Trophoblast cell (in vitro differentiated cells and primary cell): Measurements from ENCODE around the gene TSPAN4.

Source experiments
- DNase-seq, 2 donors: peaks; one replicate each; pipeline ENCODE4 v3.0.0-alpha.2; 2016
- H2AFZ ChIP-seq: 2 replicates; pipeline ENCODE4 v1.6.1; 2013; ENCODE audit warnings: low read length, moderate library complexity, mild to moderate bottlenecking; ENCODE audit not compliant: insufficient read depth, poor library complexity
- H2AK5ac ChIP-seq: 2 replicates; pipeline ENCODE4 v1.6.1; 2013; ENCODE audit warnings: mild to moderate bottlenecking, low read length
- H2BK120ac ChIP-seq: 2 replicates; pipeline ENCODE4 v1.6.1; 2013; ENCODE audit warnings: low read length, mild to moderate bottlenecking, moderate library complexity; ENCODE audit not compliant: insufficient read depth, poor library complexity
- H2BK12ac ChIP-seq: 2 replicates; pipeline ENCODE4 v1.6.1; 2013; ENCODE audit warnings: mild to moderate bottlenecking, low read length, moderate library complexity
- H2BK5ac ChIP-seq: 2 replicates; pipeline ENCODE4 v1.6.1; 2013; ENCODE audit warnings: low read length, low read depth, moderate library complexity, mild to moderate bottlenecking; ENCODE audit not compliant: poor library complexity
- H3K14ac ChIP-seq: 2 replicates; pipeline ENCODE4 v1.6.1; 2013; ENCODE audit warnings: mild to moderate bottlenecking, low read length
- H3K18ac ChIP-seq: 2 replicates; pipeline ENCODE4 v1.6.1; 2013; ENCODE audit warnings: mild to moderate bottlenecking, low read length
- H3K23ac ChIP-seq: 2 replicates; pipeline ENCODE4 v1.6.1; 2013; ENCODE audit warnings: low read length
- H3K27ac ChIP-seq: 2 replicates; pipeline ENCODE4 v1.5.1; 2013; ENCODE audit warnings: low read depth, mild to moderate bottlenecking, inconsistent platforms, low read length, moderate library complexity
- H3K27me3 ChIP-seq: 2 replicates; pipeline ENCODE4 v1.6.1; 2013; ENCODE audit warnings: inconsistent platforms, mild to moderate bottlenecking, low read length, moderate library complexity; ENCODE audit not compliant: insufficient read depth
- H3K36me3 ChIP-seq, 2 experiments: 1 replicate in 1 of 2; 2 replicates in 1 of 2; pipeline ENCODE4 v1.6.1; 2013; ENCODE audit warnings: low read length in 2 of 2, mild to moderate bottlenecking in 2 of 2, moderate library complexity in 1 of 2; ENCODE audit not compliant: insufficient read depth in 2 of 2, control insufficient read depth in 1 of 2
- H3K4ac ChIP-seq: 2 replicates; pipeline ENCODE4 v1.6.1; 2013; ENCODE audit warnings: low read depth, mild to moderate bottlenecking, low read length, moderate library complexity
- H3K4me1 ChIP-seq, 2 experiments: 1 replicate in 1 of 2; 2 replicates in 1 of 2; pipeline ENCODE4 v1.6.1; 2013; ENCODE audit warnings: low read length in 2 of 2, mild to moderate bottlenecking in 2 of 2, moderate library complexity in 1 of 2; ENCODE audit not compliant: insufficient read depth in 2 of 2, control insufficient read depth in 1 of 2
- H3K4me2 ChIP-seq: 2 replicates; pipeline ENCODE4 v1.6.1; 2013; ENCODE audit warnings: inconsistent platforms, mild to moderate bottlenecking, low read length, moderate library complexity
- H3K4me3 ChIP-seq: 2 replicates; pipeline ENCODE4 v1.5.1; 2013; ENCODE audit warnings: mild to moderate bottlenecking, low read depth, low read length, inconsistent platforms
- H3K79me1 ChIP-seq: one replicate; pipeline ENCODE4 v1.6.1; 2013; ENCODE audit warnings: low read length
- H3K79me2 ChIP-seq: 2 replicates; pipeline ENCODE4 v1.6.1; 2013; ENCODE audit warnings: low read length, mild to moderate bottlenecking; ENCODE audit not compliant: control insufficient read depth, insufficient read depth, poor library complexity
- H3K9ac ChIP-seq: 2 replicates; pipeline ENCODE4 v1.6.1; 2013; ENCODE audit warnings: mild to moderate bottlenecking, low read length
- H3K9me3 ChIP-seq: 2 replicates; pipeline ENCODE4 v1.6.1; 2013; ENCODE audit warnings: low read depth, mild to moderate bottlenecking, control low read depth, inconsistent platforms, low read length; ENCODE audit not compliant: insufficient read depth
- H4K12ac ChIP-seq: 2 replicates; pipeline ENCODE4 v1.6.1; 2013; ENCODE audit warnings: low read depth, mild to moderate bottlenecking, low read length, moderate library complexity
- H4K8ac ChIP-seq: 2 replicates; pipeline ENCODE4 v1.6.1; 2013; ENCODE audit warnings: low read depth, mild to moderate bottlenecking, low read length, moderate library complexity
- H4K91ac ChIP-seq: one replicate; pipeline ENCODE4 v1.6.1; 2013; ENCODE audit warnings: low read depth, mild to moderate bottlenecking, low read length, moderate library complexity
- WGBS: extraction: QIAGEN DNeasy Blood & Tissue Kit; methylation state at CpG from one replicate; pipeline ENCODE4 v1.1.7; 2013; ENCODE audit warnings: missing lambda C conversion rate; ENCODE audit not compliant: insufficient read length, insufficient coverage; ENCODE audit errors: extremely low coverage; 5-methylcytosine and 5-hydroxymethylcytosine counted together

The TSPAN4 gene

DNA sequence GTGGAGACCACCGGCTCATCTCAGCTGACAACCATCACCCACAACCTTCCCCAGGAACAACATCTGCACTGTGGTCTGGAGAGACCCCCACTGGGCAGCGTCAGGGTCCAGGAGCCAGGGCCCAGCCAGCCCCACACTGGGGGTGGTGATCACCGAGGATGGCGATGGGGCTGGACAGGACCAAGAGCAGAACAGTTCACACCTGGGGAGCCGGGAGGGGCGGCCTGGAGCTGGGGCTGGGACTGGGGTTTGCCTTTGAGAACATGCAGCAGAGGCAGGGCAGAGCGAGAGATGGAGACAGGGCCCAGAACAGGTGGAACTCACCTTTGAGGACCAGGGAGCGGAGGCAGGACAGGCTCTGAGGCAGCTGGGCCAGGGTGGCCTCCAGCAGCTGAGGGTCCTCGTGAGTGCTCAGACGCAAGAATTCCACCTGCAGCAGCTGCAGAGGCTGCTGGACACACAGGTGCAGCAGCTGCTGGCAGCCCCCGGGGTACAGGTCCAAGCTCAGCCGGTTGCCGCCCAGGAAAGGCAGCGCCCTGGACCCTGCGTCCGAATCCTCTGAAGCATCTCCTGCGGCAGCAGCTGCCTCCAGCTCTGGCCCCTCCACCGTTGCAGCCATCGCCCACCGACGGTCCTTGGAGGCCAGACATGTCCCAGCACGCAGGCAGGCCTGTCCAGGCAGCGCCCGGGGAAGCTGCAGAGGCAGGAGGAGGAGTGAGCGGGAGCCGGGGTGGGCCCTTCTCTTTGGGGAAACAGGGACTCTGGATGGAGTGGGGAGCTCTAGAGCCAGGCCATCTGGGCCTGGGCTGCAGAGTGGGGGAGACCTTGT, 38.7 kb upstream of the TSPAN4 start:
- peak overlapping the region; percentile 76 for H3K4me2 ChIP-seq
- H3K18ac ChIP-seq = peak overlapping the region; percentile 78
- no peak overlapping the region for H3K4me3 ChIP-seq
- peak overlapping the region; percentile 82 for H2AK5ac ChIP-seq
- peaks cover 5% of the 10 kb centered on the region for H3K9me3 ChIP-seq
- peak overlapping the region; percentile 80 for H4K8ac ChIP-seq
- H3K36me3 ChIP-seq = peaks cover 41 to 44% of the 10 kb centered on the region in 2 experiments
- DNase-seq = no peak
- peaks cover 18% of the 10 kb centered on the region for H3K79me1 ChIP-seq
- peak overlapping the region; percentile 57 for H4K12ac ChIP-seq
- H3K4me1 ChIP-seq = peaks cover 17% of the 10 kb centered on the region in 2 experiments
- peak overlapping the region; percentile 7 for H2BK12ac ChIP-seq
- H3K27me3 ChIP-seq = no peaks in the 10 kb centered on the region
- peak overlapping the region; percentile 87 for H4K91ac ChIP-seq
- H3K4ac ChIP-seq = peak overlapping the region; percentile 7
- H3K27ac ChIP-seq = peak overlapping the region; percentile 8
- no peak overlapping the region for H3K9ac ChIP-seq
- peak overlapping the region; percentile 26 for H2BK120ac ChIP-seq
- no peak overlapping the region for H2BK5ac ChIP-seq
- peak overlapping the region; percentile 72 for H3K14ac ChIP-seq
- WGBS = no CpG with 5 or more reads among the region's 26 CpGs
- H3K23ac ChIP-seq = no peak overlapping the region
- peaks cover 9% of the 10 kb centered on the region for H3K79me2 ChIP-seq
- peak overlapping the region; percentile 17 for H2AFZ ChIP-seq

DNA sequence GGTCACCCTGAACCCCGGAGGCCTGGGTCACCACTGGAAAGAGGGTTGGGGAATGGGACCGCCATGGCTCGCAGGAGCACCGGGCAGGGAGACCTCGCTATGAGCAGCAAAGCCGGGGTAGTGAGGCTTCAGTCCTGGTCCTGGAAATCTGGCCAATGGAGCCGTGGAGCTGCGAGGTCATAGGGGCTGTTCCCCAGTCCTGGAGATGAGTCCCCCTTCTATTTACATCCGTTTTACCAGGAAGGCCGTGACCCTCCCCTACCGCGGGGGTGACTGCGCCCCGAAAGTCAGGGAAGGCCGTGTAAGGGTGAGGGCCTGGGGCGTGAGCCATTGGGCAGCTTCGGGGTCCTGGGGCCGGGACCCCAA, 38.1 kb upstream of the TSPAN4 start:
- peak overlapping the region; percentile 48 for H2BK5ac ChIP-seq
- H3K4me3 ChIP-seq = peak overlapping the region; percentile 65
- H3K27ac ChIP-seq = no peak overlapping the region
- H3K4me1 ChIP-seq = peaks cover 17% of the 10 kb centered on the region in 2 experiments
- peaks cover 5% of the 10 kb centered on the region for H3K9me3 ChIP-seq
- no peak overlapping the region for H3K23ac ChIP-seq
- peaks cover 23% of the 10 kb centered on the region for H3K79me1 ChIP-seq
- H3K9ac ChIP-seq = peak overlapping the region; percentile 61
- peaks cover 35 to 38% of the 10 kb centered on the region in 2 experiments for H3K36me3 ChIP-seq
- H3K79me2 ChIP-seq = peaks cover 13% of the 10 kb centered on the region
- H2AFZ ChIP-seq = no peak overlapping the region
- peak overlapping the region; percentile 87 for H4K91ac ChIP-seq
- peak overlapping the region; percentile 76 for H3K4me2 ChIP-seq
- DNase-seq = no peak
- peak overlapping the region; percentile 82 for H2AK5ac ChIP-seq
- WGBS = no CpG with 5 or more reads among the region's 18 CpGs
- H3K4ac ChIP-seq = peak overlapping the region; percentile 7
- peak overlapping the region; percentile 57 for H4K12ac ChIP-seq
- peak overlapping the region; percentile 28 for H2BK12ac ChIP-seq
- H2BK120ac ChIP-seq = peak overlapping the region; percentile 20
- H3K14ac ChIP-seq = peak overlapping the region; percentile 72
- peak overlapping the region; percentile 80 for H4K8ac ChIP-seq
- peak overlapping the region; percentile 78 for H3K18ac ChIP-seq
- no peaks in the 10 kb centered on the region for H3K27me3 ChIP-seq

GRCh38 chr11:808427-809286, 34.0 kb upstream of the TSPAN4 start:
- Histone ChIP-seq H3K27me3 (no peaks in the 10 kb centered on the region), H3K4ac (peak overlapping the region; percentile 66), H3K18ac (peak overlapping the region; percentile 31), H3K9ac (peak overlapping the region; percentile 97), H2AK5ac (peak overlapping the region; percentile 47), H4K12ac (peak overlapping the region; percentile 71), H3K9me3 (peaks cover 2% of the 10 kb centered on the region), H2BK12ac (no peak overlapping the region), H2AFZ (peak overlapping the region; percentile 84), H4K8ac (peak overlapping the region; percentile 99), H3K27ac (peak overlapping the region; percentile 97), H2BK5ac (peak overlapping the region; percentile 35), H3K4me3 (peak overlapping the region; percentile 95), H3K14ac (peak overlapping the region; percentile 89), H3K23ac (no peak overlapping the region), H3K4me1 (peaks cover 23 to 28% of the 10 kb centered on the region in 2 experiments), H3K4me2 (peak overlapping the region; percentile 75), H2BK120ac (no peak overlapping the region), H4K91ac (peak overlapping the region; percentile 99), H3K36me3 (peaks cover 27 to 28% of the 10 kb centered on the region in 2 experiments), H3K79me1 (peaks cover 29% of the 10 kb centered on the region), H3K79me2 (peaks cover 25% of the 10 kb centered on the region)
- DNase-seq = peak; percentile 62 to 69
- WGBS = no CpG with 5 or more reads among the region's 36 CpGs

- peak; percentile 98 to 99 for DNase-seq
- WGBS = no CpG with 5 or more reads among the region's 81 CpGs
- H3K4me1 ChIP-seq = peaks cover 15 to 20% of the 10 kb centered on the region in 2 experiments
These were observed 33.2 kb upstream of the TSPAN4 start, which contains the start of gene RPLP2 for GRCh38 chr11:809287-810039. TSS of gene RPLP2 (plus strand) at chr11:809967. CDS start at chr11:810235, 268 bp downstream.

More at GRCh38 chr11:809287-810039, 33.2 kb upstream of the TSPAN4 start, which contains the start of gene RPLP2:
- Histone ChIP-seq H3K14ac (peak within 1 kb of the TSS; percentile 98), H2BK12ac (peak within 1 kb of the TSS; percentile 56), H3K4ac (peak within 1 kb of the TSS; percentile 98), H2BK5ac (peak within 1 kb of the TSS; percentile 97), H3K27ac (peak within 1 kb of the TSS; percentile 97), H3K36me3 (peaks cover 29 to 31% of the 10 kb centered on the region in 2 experiments), H2AFZ (peak within 1 kb of the TSS; percentile 90), H3K27me3 (no peaks in the 10 kb centered on the region), H3K79me2 (peaks cover 25% of the 10 kb centered on the region), H3K4me3 (peak within 1 kb of the TSS; percentile 95), H3K18ac (peak within 1 kb of the TSS; percentile 97), H4K91ac (peak within 1 kb of the TSS; percentile 99), H4K12ac (peak within 1 kb of the TSS; percentile 90), H3K9ac (peak within 1 kb of the TSS; percentile 98), H4K8ac (peak within 1 kb of the TSS; percentile 99), H3K79me1 (peaks cover 24% of the 10 kb centered on the region), H3K4me2 (peak within 1 kb of the TSS; percentile 80), H3K23ac (no peak within 1 kb of the TSS), H2BK120ac (peak within 1 kb of the TSS; percentile 98), H3K9me3 (peaks cover 2% of the 10 kb centered on the region), H2AK5ac (peak within 1 kb of the TSS; percentile 93)
